ENCODE results near the gene AK4. TPM values are rescaled to one million over a fixed set of nuclear protein-coding genes. Genes with fewer than 3 reads are reported as not detected.

The AK4 gene
- total and polyA plus RNA-seq, 8 donors: 1.9 to 8.7 (median 3.3) TPM

- peaks cover 0 to 15% of the 10 kb centered on the region in 2 donors for H3K27me3 ChIP-seq
- no peak overlapping the region for H3K4me3 ChIP-seq
- H3K27ac ChIP-seq: no peak overlapping the region
- ATAC-seq: no peak
- H3K36me3 ChIP-seq: no peaks in the 10 kb centered on the region
- no peak for DNase-seq
- no peak for TF ChIP-seq CTCF (IDR thresholded peaks at IDR 0.05)
- intact Hi-C loops (cut with DNase I): no loop called here
- H3K9me3 ChIP-seq: no peaks in the 10 kb centered on the region
- H3K4me1 ChIP-seq: peaks cover 5 to 16% of the 10 kb centered on the region in 2 donors
These were observed 109.1 kb downstream of the AK4 start for GRCh38 chr1:65256860-65257708.

GRCh38 chr1:65258106-65258505, 110.1 kb downstream of the AK4 start:
- Histone ChIP-seq H3K27ac (no peak overlapping the region), H3K27me3 (peaks cover 0 to 15% of the 10 kb centered on the region in 2 donors), H3K4me3 (no peak overlapping the region), H3K36me3 (no peaks in the 10 kb centered on the region), H3K9me3 (no peaks in the 10 kb centered on the region), H3K4me1 (peaks cover 5 to 16% of the 10 kb centered on the region in 2 donors)
- intact Hi-C loops (cut with DNase I): no loop called here
- no peak for DNase-seq
- TF ChIP-seq CTCF (IDR thresholded peaks at IDR 0.05): no peak
- ATAC-seq: no peak

DNA sequence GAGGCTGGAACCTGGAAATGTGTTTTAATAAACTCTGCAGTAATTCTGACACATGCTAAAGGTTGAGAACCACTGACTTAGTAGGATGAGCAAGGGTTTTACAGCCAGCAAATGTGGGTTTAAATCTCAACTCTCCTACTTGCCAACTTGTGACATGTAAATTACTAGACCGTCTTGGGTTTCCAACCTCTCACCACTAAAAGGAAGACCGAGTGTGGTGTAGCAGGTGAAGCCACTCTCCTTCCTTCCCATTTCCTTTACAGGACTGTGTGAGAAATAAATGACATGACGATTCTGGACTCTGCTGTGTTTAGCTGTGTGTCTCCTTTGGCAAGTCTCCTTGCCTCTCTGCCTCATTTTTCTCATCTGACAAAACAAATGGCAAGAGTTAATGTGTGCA, 111.8 kb downstream of the AK4 start:
- Histone ChIP-seq H3K27ac (no peak overlapping the region), H3K36me3 (no peaks in the 10 kb centered on the region), H3K27me3 (peaks cover 0 to 22% of the 10 kb centered on the region in 2 donors), H3K9me3 (no peaks in the 10 kb centered on the region), H3K4me1 (peaks cover 5 to 11% of the 10 kb centered on the region in 2 donors), H3K4me3 (no peak overlapping the region)
- no peak for DNase-seq
- ATAC-seq: no peak
- intact Hi-C loops (cut with DNase I): no loop called here
- no peak for TF ChIP-seq CTCF (IDR thresholded peaks at IDR 0.05)

GRCh38 chr1:65260851-65261473, 113.0 kb downstream of the AK4 start:
- H3K27me3 ChIP-seq: peaks cover 0 to 24% of the 10 kb centered on the region in 2 donors
- intact Hi-C loops (cut with DNase I): no loop called here
- ATAC-seq (no peak), DNase-seq (no peak)
- no peak overlapping the region for H3K4me3 ChIP-seq
- H3K9me3 ChIP-seq: no peaks in the 10 kb centered on the region
- no peak for TF ChIP-seq CTCF (IDR thresholded peaks at IDR 0.05)
- H3K27ac ChIP-seq: no peak overlapping the region
- no peaks in the 10 kb centered on the region for H3K36me3 ChIP-seq
- peaks cover 3 to 13% of the 10 kb centered on the region in 2 donors for H3K4me1 ChIP-seq

- intact Hi-C loops (cut with DNase I): no loop called here
- no peak for ATAC-seq
These were observed 115.3 kb downstream of the AK4 start for GRCh38 chr1:65263286-65263685.

More at GRCh38 chr1:65263286-65263685, 115.3 kb downstream of the AK4 start:
- DNase-seq: no peak
- Histone ChIP-seq H3K27ac (no peak overlapping the region), H3K36me3 (no peaks in the 10 kb centered on the region), H3K4me1 (peaks cover 3 to 18% of the 10 kb centered on the region in 2 donors), H3K9me3 (no peaks in the 10 kb centered on the region), H3K27me3 (peaks cover 0 to 32% of the 10 kb centered on the region in 2 donors), H3K4me3 (no peak overlapping the region)
- no peak for TF ChIP-seq CTCF (IDR thresholded peaks at IDR 0.05)
